HepG2 (cell line): Measurements from ENCODE around the gene CCDC61. TPM values are rescaled to one million over a fixed set of nuclear protein-coding genes. Genes with fewer than 3 reads are reported as not detected.

Source experiments
- ATAC-seq: fragments of 200-7000 bp; cut with Tn5 transposase; 3 replicates; pipeline ENCODE4 v1.9.1; 2020; ENCODE audit warnings: mild to moderate bottlenecking, moderate library complexity
- BruUV-seq: library from RNA; stranded (reverse); fragments of 400-500 nt; replicated peaks from 2 replicates; lab custom pipeline; 2021; lab: Mats Ljungman, UMichigan
- CTCF ChIA-PET: fragments of 300-600 bp; formaldehyde crosslinking; extraction: SDS; loops from one replicate; lab custom pipeline; 2021; ENCODE audit warnings: low total read pairs, inconsistent platforms, low intra/inter-chr PET ratio; lab: Yijun Ruan, JAX
- POLR2A ChIA-PET: fragments of 350-600 bp; sonication (Branson Sonifier 250); formaldehyde crosslinking; loops from one replicate; lab custom pipeline; 2020; ENCODE audit warnings: antibody characterized with exemption, inconsistent platforms; lab: Yijun Ruan, JAX
- DNase-seq: peaks from one replicate; pipeline ENCODE4 v3.0.0-alpha.2; 2015; ENCODE audit warnings: low spot score
- FAIRE-seq: peaks from 3 replicates; lab custom pipeline; 2011; peaks lifted over from hg19 to GRCh38; lab: Jason Lieb, UNC
- H2AFZ ChIP-seq: one replicate; pipeline ENCODE4 v1.6.1; 2011; ENCODE audit warnings: low read length, inconsistent platforms
- H3K27ac ChIP-seq: fragments of 300-600 bp; 3 replicates; pipeline ENCODE4 v1.8.0; 2011; ENCODE audit warnings: mixed run types, mild to moderate bottlenecking, mixed read lengths, low read length, inconsistent platforms; ENCODE audit not compliant: insufficient read depth; ENCODE audit errors: extremely low read length
- H3K27me3 ChIP-seq, 2 experiments: fragments of 200-600 bp in 1 of 2; 2 replicates in 1 of 2; 3 replicates in 1 of 2; pipeline versions ENCODE4 v1.6.0 to v1.8.0; 2011; ENCODE audit warnings: low read length in 2 of 2, mild to moderate bottlenecking in 2 of 2, moderate library complexity in 2 of 2, inconsistent platforms in 1 of 2; ENCODE audit not compliant: insufficient read depth in 2 of 2, control insufficient read depth in 1 of 2
- H3K36me3 ChIP-seq, 2 experiments: fragments of 200-600 bp in 1 of 2; replicated peaks in 1 of 2; 2 replicates in 1 of 2; 3 replicates in 1 of 2; pipeline versions ENCODE4 v1.5.1 to v1.8.0; 2011; ENCODE audit warnings: low read length in 2 of 2, inconsistent platforms in 1 of 2; ENCODE audit not compliant: insufficient read depth in 2 of 2, control insufficient read depth in 1 of 2
- H3K4me1 ChIP-seq: 2 replicates; pipeline ENCODE4 v1.5.1; 2012; ENCODE audit warnings: low read length, inconsistent platforms; ENCODE audit not compliant: insufficient read depth
- H3K4me2 ChIP-seq: 2 replicates; pipeline ENCODE4 v1.6.0; 2011; ENCODE audit warnings: low read depth, low read length, inconsistent platforms
- H3K4me3 ChIP-seq, 3 experiments: fragments of 200-600 bp in 1 of 3; sonication (generic), shearing (Covaris generic) in 1 of 3; replicated peaks in 1 of 3; 2 replicates each; pipeline ENCODE4 v1.5.1; 2011 to 2016; ENCODE audit warnings: low read length in 3 of 3, inconsistent platforms in 2 of 3, low read depth in 2 of 3, mild to moderate bottlenecking in 2 of 3, control low read depth in 1 of 3, mixed read lengths in 1 of 3; ENCODE audit not compliant: insufficient read depth in 1 of 3
- H3K79me2 ChIP-seq: one replicate; pipeline ENCODE4 v1.6.1; 2011; ENCODE audit warnings: low read length, inconsistent platforms; ENCODE audit not compliant: insufficient read depth
- H3K9ac ChIP-seq: 2 replicates; pipeline ENCODE4 v1.6.0; 2011; ENCODE audit warnings: mild to moderate bottlenecking, low read depth, low read length, inconsistent platforms; ENCODE audit not compliant: insufficient read depth
- H3K9me3 ChIP-seq: 2 replicates; pipeline ENCODE4 v1.5.1; 2012; ENCODE audit warnings: mild to moderate bottlenecking, low read length
- H4K20me1 ChIP-seq: 2 replicates; pipeline ENCODE4 v1.6.0; 2011; ENCODE audit warnings: inconsistent platforms, mild to moderate bottlenecking, low read length, moderate library complexity; ENCODE audit not compliant: insufficient read depth
- RFX1 ChIP-seq: fragments of 450-650 bp; IDR thresholded peaks from 2 replicates; pipeline ENCODE4 v1.6.1; 2017
- TCF7 ChIP-seq: sonication (generic); IDR thresholded peaks from 2 replicates; pipeline ENCODE4 v1.6.1; 2016; ENCODE audit warnings: antibody characterized with exemption, low read depth
- ZHX2 ChIP-seq, 2 experiments: sonication (generic) in 1 of 2; formaldehyde crosslinking in 1 of 2; IDR thresholded peaks; 2 replicates each; pipeline versions ENCODE4 v1.6.1 to v1.9.0; 2014 to 2022; ENCODE audit warnings: antibody characterized with exemption in 1 of 2, borderline replicate concordance in 1 of 2, inconsistent platforms in 1 of 2, low read depth in 1 of 2, missing genetic modification reagents in 1 of 2
- WGBS: methylation state at CpG from one replicate; pipeline ENCODE4 v1.1.6; 2017; ENCODE audit warnings: low lambda C conversion rate; 5-methylcytosine and 5-hydroxymethylcytosine counted together
- in situ Hi-C: cut with HindIII; loops from 2 replicates; pipeline ENCODE4 v1.10.0; 2017; ENCODE audit warnings: low pct_unique_long_range_greater_than_20kb; ENCODE audit not compliant: extremely low pct_ligation_motif_present
- intact Hi-C: fragments of 100-400 bp; cut with micrococcal nuclease; formaldehyde crosslinking; loops from one replicate; pipeline ENCODE4 v1.10.0; 2022; ENCODE audit not compliant: unreplicated experiment
- polyA plus RNA-seq, 8 experiments: library from polyadenylated mRNA; depleted of rRNA in 3 of 8; stranded (reverse) in 7 of 8; unstranded in 1 of 8; fragments of >200 nt; fragmentation: Illumina TruSeq in 4 of 8; extraction: Trizol in 4 of 8; gene quantifications; 2 replicates each; pipeline versions ENCODE4 v1.2.1 to v1.2.3, GENCODE V29; 2011 to 2016; ENCODE audit warnings: low read depth in 4 of 8, missing spikeins in 1 of 8, mixed read lengths in 1 of 8; ENCODE audit not compliant: insufficient read depth in 1 of 8
- total RNA-seq, 5 experiments: library from RNA; depleted of rRNA; stranded (reverse); fragments of >200 nt; fragmentation: Illumina TruSeq; extraction: Trizol; gene quantifications; 2 replicates each; pipeline ENCODE4 v1.2.3, GENCODE V29; 2016; ENCODE audit warnings: low read depth in 1 of 5

Gene CCDC61
- total and polyA plus RNA-seq, 2 of the 13 experiments (the other 11 are each of a cell fraction or from before 2014, with no cell fraction given): 4.2 to 4.9 TPM

- TF ChIP-seq ZHX2 (IDR thresholded peaks at IDR 0.05; ENCODE audit: low read depth) (no peak), ZHX2 (CRISPR knock-in tag; IDR thresholded peaks at IDR 0.05; ENCODE audit: borderline replicate concordance) (no peak)
These were observed 41.6 kb upstream of the CCDC61 start (continued) for GRCh38 chr19:45953676-45954075.

- H4K20me1 ChIP-seq: no peaks in the 10 kb centered on the region
- no peak for DNase-seq
- in situ Hi-C loops (no loop called here), intact Hi-C loops (no loop called here)
- H3K4me2 ChIP-seq: no peak overlapping the region
- ChIA-PET POLR2A (no interaction called here), CTCF (no interaction called here)
- peaks cover 3 to 10% of the 10 kb centered on the region in 2 experiments; a peak in 3 of 5 replicates for H3K27me3 ChIP-seq
- no peaks in the 10 kb centered on the region for H3K9me3 ChIP-seq
- no peaks in the 10 kb centered on the region for H3K36me3 ChIP-seq
- H3K79me2 ChIP-seq: no peaks in the 10 kb centered on the region
- FAIRE-seq: no peak
- ATAC-seq: no peak
- H2AFZ ChIP-seq: no peak overlapping the region
- 3% methylated on average over 6 of the region's 9 CpGs for WGBS
- no peak overlapping the region for H3K9ac ChIP-seq
- no TSS peak for BruUV-seq
- no peak overlapping the region for H3K27ac ChIP-seq
- peak; percentile 42; the same call in 1 of the 2 replicates for TF ChIP-seq RFX1
- TF ChIP-seq TCF7: no peak
- H3K4me1 ChIP-seq: no peaks in the 10 kb centered on the region
- no peak overlapping the region for H3K4me3 ChIP-seq
These were observed 41.1 kb upstream of the CCDC61 start for GRCh38 chr19:45954156-45954555.
